NCI-H345 treated with DMSO at 0.1 percent for 48 hours (cell line): Measurements from ENCODE around the gene MSMB.
"Not testable (repeated sequence)": the region's sequence is repeated elsewhere in the genome, so short reads cannot be mapped to it uniquely, and the experiment has no call there.

ENCODE experiments used
- DNase-seq: peaks from one replicate; lab custom pipeline; 2025; ENCODE audit not compliant: unreplicated experiment; lab: John Stamatoyannopoulos, UW

Gene MSMB

GRCh38 chr10:46070749-46071148 is 24.7 kb upstream of the MSMB start:
- no peak for DNase-seq

DNA sequence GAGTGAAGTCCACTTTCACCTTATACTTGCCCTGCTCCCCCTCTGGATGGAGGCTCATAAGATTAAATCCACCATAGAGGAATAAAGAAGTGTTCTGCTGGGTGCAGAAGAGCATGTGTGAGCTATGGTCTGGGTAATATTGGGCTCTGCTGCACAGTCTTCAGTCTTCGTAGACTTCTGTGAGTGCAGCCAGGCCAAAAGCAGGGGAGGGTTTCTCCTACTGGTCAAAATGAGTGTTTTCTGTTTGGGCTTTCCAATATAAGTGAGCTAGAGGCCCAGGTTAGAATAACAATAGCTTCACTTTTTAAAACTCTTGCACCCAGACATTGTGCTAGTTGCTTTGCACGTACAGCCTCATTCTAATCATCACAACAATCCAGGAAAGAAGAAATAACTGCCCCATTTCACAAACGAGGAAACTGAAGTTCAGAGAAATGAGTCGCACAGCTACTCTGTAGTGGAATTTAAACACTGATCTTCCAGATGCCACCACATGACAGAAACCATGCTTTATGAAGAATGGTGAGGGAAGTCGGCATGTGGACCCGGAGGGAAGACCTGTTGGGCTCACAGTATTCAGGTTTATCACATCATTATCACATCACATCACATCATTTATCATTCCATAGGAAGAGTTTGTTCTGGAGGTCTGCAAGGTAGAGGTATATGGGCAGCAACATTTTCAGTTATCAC is 23.8 kb upstream of the MSMB start:
- no peak for DNase-seq

DNA sequence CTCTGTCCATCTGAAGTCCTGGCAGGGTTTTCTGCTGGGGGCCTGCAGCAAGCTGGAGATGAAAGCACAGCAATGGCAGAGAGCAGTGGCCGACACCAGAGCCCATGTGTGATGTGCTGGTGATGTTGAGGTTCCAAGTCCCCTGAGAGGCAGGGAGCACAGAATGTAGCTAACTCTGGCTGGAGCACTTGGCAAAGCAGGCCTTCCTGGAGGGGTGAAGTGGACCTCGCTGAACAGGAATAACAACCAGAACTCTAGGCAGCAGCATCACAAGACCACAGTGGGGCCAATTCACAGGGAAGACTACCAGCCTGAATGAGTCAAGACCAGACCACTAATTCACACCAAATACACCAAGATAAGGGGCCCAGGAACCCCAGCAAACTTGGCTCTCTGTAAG is 22.8 kb upstream of the MSMB start:
- no peak for DNase-seq

DNA sequence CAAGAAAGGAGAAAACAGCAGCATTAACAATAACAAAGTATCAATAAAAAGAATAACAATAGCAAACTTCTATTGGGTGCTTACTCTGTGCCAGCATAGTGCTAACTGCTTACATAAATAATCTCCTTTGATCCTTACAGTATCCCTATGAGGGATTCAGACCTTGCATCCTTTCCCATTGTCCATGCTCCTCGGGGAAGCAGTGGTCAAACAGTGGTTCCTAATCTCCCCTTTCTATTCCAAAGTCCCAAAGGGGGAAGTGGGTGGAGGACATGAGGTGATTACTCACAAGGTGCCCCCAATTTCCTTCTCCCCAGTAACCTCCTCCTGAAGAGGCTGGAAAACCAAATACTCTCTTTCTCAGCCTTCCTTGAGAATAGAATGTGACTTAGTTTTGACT is 22.0 kb upstream of the MSMB start:
- DNase-seq = no peak

GRCh38 chr10:46064269-46064817 is 18.3 kb upstream of the MSMB start:
- no peak for DNase-seq

DNA sequence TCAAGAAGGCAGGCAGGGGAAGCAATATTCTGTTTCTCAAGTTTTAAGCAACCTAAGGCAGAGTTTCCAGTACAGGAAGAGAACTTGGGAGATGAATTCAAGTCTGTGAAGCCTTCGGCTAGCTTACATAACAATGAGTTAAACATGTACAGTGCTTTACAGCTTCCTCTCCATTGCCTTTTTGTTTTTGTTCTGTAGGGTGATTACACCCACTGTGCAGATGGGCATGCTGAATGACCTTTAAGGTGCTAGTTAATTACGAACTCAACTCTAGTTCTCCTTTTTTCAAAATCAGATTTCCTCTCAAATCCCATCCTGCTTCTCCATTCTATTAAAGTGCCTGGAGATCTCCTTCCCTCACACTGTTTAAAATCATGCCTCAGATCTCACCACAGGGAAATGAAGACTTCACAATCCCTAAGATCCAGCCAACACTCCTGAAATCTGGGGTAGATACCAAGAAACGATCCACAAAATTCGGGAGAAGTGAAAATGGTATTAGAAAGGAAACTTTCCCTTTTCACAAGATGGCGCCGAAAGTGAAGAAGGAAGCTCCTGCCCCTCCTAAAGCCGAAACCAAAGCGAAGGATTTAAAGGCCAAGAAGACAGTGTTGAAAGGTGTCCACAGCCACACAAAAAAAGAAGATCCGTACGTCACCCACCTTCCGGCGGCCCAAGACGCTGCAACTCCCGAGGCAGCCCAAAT is 16.8 kb upstream of the MSMB start:
- DNase-seq = no peak

GRCh38 chr10:46060706-46061105 is 14.6 kb upstream of the MSMB start:
- DNase-seq = no peak

DNA sequence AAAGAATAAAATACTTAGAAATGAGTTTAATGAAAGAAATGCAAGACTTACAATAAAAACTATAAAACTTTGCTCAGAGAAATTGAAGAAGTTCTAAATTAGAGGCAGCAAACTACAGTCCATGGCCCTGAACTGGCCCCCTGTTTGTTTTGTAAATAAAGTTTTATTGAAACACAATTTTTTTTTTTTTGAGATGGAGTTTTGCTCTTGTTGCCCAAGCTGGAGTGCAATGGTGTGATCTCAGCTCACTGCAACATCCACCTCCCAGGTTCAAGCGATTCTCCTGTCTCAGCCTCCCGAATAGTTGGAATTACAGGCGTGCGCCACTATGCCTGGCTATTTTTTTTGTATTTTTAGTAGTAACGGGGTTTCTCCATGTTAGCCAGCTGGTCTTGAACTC is 11.9 kb upstream of the MSMB start:
- not testable (repeated sequence) for DNase-seq

DNA sequence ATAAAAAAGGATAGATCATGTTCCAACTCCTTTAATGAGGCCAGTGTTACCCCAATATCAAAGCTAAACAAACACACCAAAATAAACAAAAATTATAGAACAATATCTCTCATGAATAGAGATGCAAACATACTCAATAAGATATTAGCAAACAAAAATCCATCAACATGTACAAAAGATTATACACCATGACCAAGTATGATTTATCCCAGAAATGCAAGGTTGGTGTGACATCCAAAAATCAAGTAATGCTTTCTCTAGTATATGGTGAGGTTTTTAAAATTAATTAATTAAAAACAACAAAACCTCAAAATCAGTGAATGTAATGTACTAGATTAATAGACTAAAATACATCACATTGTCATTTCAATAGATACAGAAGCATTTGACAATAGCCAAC is 11.0 kb upstream of the MSMB start:
- DNase-seq = no peak

DNA sequence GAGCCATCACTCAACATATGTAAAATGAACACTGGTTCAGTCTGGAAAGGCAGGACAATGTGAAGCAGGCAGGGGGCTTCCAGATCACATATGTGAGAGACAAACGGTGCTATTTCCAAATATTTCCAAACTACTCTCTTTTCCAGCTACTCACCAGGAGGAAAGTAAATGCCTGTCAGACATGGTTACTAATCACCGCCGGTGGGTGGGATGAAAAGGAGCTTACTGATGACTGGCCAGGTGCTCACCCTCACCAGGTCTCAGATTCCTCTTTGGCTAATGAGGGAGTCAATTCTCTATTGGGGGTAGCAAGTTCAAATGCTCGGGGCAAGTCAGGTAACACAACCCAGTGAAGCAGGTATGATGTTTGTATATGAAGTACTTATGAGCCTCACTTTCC is 9.7 kb upstream of the MSMB start:
- no peak for DNase-seq

GRCh38 chr10:46053534-46054434 is 7.7 kb upstream of the MSMB start:
- DNase-seq = no peak

DNA sequence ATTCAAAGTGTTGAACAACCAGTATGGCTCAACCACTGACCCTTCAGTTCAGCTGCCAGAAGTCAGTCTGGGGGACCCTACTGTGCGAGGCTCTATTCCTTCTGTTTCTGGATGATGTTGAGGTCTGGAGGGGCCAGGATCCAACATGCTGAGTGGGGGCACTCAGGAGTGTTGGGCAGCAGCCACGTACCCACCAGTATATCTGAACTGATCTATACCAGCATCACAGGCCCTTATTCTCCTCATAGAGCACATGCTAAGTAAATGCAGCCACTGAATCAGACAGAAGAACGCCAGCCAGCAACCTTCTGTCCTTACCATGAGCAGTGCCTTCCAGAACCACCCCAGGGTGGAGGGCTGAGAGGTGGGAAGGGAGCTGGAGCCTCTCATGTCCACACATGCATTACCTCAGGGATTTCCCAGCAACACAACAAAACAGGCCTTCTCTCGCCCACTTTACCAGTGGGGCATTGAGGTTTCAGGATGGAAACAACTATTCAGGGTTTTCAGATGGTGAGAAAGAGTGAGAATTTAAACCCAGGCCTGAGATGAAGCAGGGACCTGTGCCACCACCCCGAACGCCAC is 6.8 kb upstream of the MSMB start:
- no peak for DNase-seq

- no peak for DNase-seq
Measured at GRCh38 chr10:46052057-46052790, 6.2 kb upstream of the MSMB start.

- no peak for DNase-seq
Measured at GRCh38 chr10:46050941-46051623, 5.0 kb upstream of the MSMB start.

DNA sequence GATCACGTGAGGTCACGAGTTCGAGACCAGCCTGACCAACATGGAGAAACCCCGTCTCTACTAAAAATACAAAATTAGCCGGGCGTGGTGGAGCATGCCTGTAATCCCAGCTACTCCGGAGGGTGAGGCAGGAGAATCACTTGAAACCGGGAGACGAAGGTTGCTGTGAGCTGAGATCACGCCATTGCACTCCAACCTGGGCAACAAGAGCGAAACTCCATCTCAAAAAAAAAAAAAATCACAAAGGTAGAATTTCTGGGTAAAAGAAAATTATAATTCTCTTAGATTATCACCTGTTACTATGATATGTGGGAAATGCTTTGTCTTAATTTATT is 3.4 kb upstream of the MSMB start:
- DNase-seq = not testable (repeated sequence)

DNA sequence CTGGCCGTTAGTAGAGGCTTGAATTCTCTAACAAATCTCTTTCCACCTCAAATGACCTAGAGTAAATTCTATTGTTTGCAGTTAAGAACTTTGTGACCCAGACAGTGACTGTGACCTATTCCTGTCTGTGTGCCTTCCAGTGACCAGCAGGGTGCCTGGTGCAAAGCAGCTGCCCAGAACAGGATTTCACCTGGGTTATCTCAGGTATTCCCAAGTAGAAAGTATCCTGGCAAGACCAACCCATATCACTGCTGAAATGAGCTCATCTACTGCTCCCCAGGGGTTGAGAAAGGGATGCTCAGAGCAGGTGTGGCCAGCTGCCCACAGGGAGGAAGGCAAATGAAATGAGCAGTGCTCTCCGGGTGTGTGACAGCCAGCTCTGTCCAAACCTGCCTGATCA is 2.1 kb upstream of the MSMB start:
- peak; percentile 22 for DNase-seq

- DNase-seq = no peak
Measured at GRCh38 chr10:46042527-46042926, 3.5 kb downstream of the MSMB start.

GRCh38 chr10:46040004-46040403 is 6.1 kb downstream of the MSMB start:
- no peak for DNase-seq

DNA sequence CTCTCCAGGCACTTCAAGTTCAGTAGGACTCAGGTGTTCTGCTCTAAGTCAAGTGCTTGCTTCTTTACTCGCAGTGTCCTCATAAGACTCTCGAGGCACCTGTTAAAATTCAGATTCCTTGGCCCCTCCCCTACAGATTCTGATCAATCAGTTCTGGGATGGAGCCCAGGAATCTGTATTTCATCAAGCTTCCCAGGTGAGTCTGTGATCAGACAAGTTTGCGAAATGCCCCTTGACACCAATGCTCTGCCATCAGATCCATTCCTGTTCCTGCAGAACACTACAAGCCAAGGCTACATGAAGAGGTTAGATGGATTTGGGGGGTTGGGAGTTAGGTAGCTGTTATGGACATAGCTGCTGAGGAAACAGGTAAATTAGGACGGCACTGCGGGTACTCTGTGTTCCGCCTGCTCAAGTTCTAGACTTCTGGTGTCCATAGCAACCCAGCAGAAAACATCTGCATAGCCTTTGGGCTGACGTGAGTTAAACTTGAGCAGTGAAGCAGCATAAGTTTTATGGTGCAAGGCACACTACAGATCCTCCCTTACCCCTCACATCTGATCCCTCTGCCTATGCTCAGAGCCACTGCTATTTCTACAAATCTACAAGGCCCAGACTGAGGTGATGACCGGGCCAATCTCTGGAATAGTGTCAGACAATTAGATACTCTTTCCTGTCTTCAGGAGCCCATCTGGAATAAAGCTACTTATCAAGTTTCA is 8.8 kb downstream of the MSMB start:
- DNase-seq = no peak
